Stimulated activated naive CD8-positive, alpha-beta T cell treated with anti-CD3 and anti-CD28 coated beads, Interleukin-15, Interleukin-2, amounts not matched to agents 100 ng/mL and 50 ng/mL, for 24 hours (primary cell): ENCODE measurements around the gene PEX7.
A peak's percentile ranks its signal among the peaks of the same experiment; 100 is the strongest.
"Not testable (repeated sequence)": the region's sequence is repeated elsewhere in the genome, so short reads cannot be mapped to it uniquely, and the experiment has no call there.

ENCODE experiments used
- H3K27ac Mint-ChIP-seq: one replicate; pipeline ENCODE4 v1.8.0; 2021; ENCODE audit warnings: mild to moderate bottlenecking, mixed read lengths
- H3K27me3 Mint-ChIP-seq: one replicate; pipeline ENCODE4 v1.8.0; 2021; ENCODE audit warnings: mixed read lengths
- H3K36me3 Mint-ChIP-seq: one replicate; pipeline ENCODE4 v1.8.0; 2021; ENCODE audit warnings: low read depth, mixed read lengths
- H3K4me1 Mint-ChIP-seq: one replicate; pipeline ENCODE4 v1.8.0; 2021; ENCODE audit warnings: low read depth, mixed read lengths
- H3K4me3 Mint-ChIP-seq: one replicate; pipeline ENCODE4 v1.8.0; 2021; ENCODE audit warnings: mild to moderate bottlenecking, mixed read lengths
- H3K9me3 Mint-ChIP-seq: one replicate; pipeline ENCODE4 v1.8.0; 2021; ENCODE audit warnings: mixed read lengths

PEX7 gene

GRCh38 chr6:136801581-136801980 is 20.8 kb upstream of the PEX7 start:
- H3K36me3 Mint-ChIP-seq: no peaks in the 10 kb centered on the region
- H3K27me3 Mint-ChIP-seq: peaks cover 6% of the 10 kb centered on the region
- no peak overlapping the region for H3K4me3 Mint-ChIP-seq
- H3K27ac Mint-ChIP-seq: no peak overlapping the region
- H3K9me3 Mint-ChIP-seq: no peaks in the 10 kb centered on the region
- H3K4me1 Mint-ChIP-seq: no peaks in the 10 kb centered on the region

- no peaks in the 10 kb centered on the region for H3K36me3 Mint-ChIP-seq
Measured at GRCh38 chr6:136803608-136804007, 18.8 kb upstream of the PEX7 start.

GRCh38 chr6:136809091-136809860 is 13.1 kb upstream of the PEX7 start:
- Mint-ChIP-seq H3K27ac (no peak overlapping the region), H3K36me3 (no peaks in the 10 kb centered on the region), H3K4me3 (no peak overlapping the region), H3K4me1 (peaks cover 6% of the 10 kb centered on the region), H3K27me3 (no peaks in the 10 kb centered on the region), H3K9me3 (no peaks in the 10 kb centered on the region)

More at GRCh38 chr6:136803608-136804007, 18.8 kb upstream of the PEX7 start:
- Mint-ChIP-seq H3K4me1 (no peaks in the 10 kb centered on the region), H3K27ac (no peak overlapping the region), H3K9me3 (no peaks in the 10 kb centered on the region), H3K4me3 (no peak overlapping the region), H3K27me3 (peaks cover 6% of the 10 kb centered on the region)

GRCh38 chr6:136811272-136811671 is 11.1 kb upstream of the PEX7 start:
- H3K27me3 Mint-ChIP-seq: no peaks in the 10 kb centered on the region
- no peak overlapping the region for H3K4me3 Mint-ChIP-seq
- H3K9me3 Mint-ChIP-seq: no peaks in the 10 kb centered on the region
- no peaks in the 10 kb centered on the region for H3K36me3 Mint-ChIP-seq
- peaks cover 6% of the 10 kb centered on the region for H3K4me1 Mint-ChIP-seq
- H3K27ac Mint-ChIP-seq: no peak overlapping the region

GRCh38 chr6:136812174-136812573 is 10.2 kb upstream of the PEX7 start:
- Mint-ChIP-seq H3K4me3 (no peak overlapping the region), H3K27me3 (no peaks in the 10 kb centered on the region), H3K4me1 (peaks cover 6% of the 10 kb centered on the region), H3K27ac (no peak overlapping the region), H3K9me3 (no peaks in the 10 kb centered on the region), H3K36me3 (no peaks in the 10 kb centered on the region)

- H3K4me1 Mint-ChIP-seq, H3K4me3 Mint-ChIP-seq, H3K9me3 Mint-ChIP-seq, H3K27ac Mint-ChIP-seq, H3K27me3 Mint-ChIP-seq, H3K36me3 Mint-ChIP-seq: not testable (repeated sequence)
Measured at GRCh38 chr6:136815608-136816007, 6.8 kb upstream of the PEX7 start.

- Mint-ChIP-seq H3K4me3 (no peak overlapping the region), H3K27me3 (no peaks in the 10 kb centered on the region), H3K36me3 (no peaks in the 10 kb centered on the region), H3K9me3 (no peaks in the 10 kb centered on the region), H3K4me1 (no peaks in the 10 kb centered on the region), H3K27ac (no peak overlapping the region)
Measured at GRCh38 chr6:136816656-136817055, 5.7 kb upstream of the PEX7 start.

- H3K4me1 Mint-ChIP-seq: peaks cover 12% of the 10 kb centered on the region
- peaks cover 8% of the 10 kb centered on the region for H3K36me3 Mint-ChIP-seq
- H3K4me3 Mint-ChIP-seq: no peak overlapping the region
- no peaks in the 10 kb centered on the region for H3K9me3 Mint-ChIP-seq
- H3K27ac Mint-ChIP-seq: no peak overlapping the region
- H3K27me3 Mint-ChIP-seq: no peaks in the 10 kb centered on the region
Measured at GRCh38 chr6:136820561-136820960, 1.8 kb upstream of the PEX7 start.

- Mint-ChIP-seq H3K4me1 (peaks cover 18% of the 10 kb centered on the region), H3K36me3 (peaks cover 20% of the 10 kb centered on the region), H3K9me3 (no peaks in the 10 kb centered on the region), H3K27me3 (no peaks in the 10 kb centered on the region), H3K27ac (peak overlapping the region; percentile 97), H3K4me3 (peak overlapping the region; percentile 90)
Measured at GRCh38 chr6:136822046-136822375, 381 bp upstream of the PEX7 start.

GRCh38 chr6:136823128-136823660 is 802 bp downstream of the PEX7 start:
- H3K36me3 Mint-ChIP-seq: peaks cover 27% of the 10 kb centered on the region
- H3K27ac Mint-ChIP-seq: peak overlapping the region; percentile 96
- H3K27me3 Mint-ChIP-seq: no peaks in the 10 kb centered on the region
- H3K4me3 Mint-ChIP-seq: peak overlapping the region; percentile 91
- H3K9me3 Mint-ChIP-seq: no peaks in the 10 kb centered on the region
- H3K4me1 Mint-ChIP-seq: peaks cover 18% of the 10 kb centered on the region

GRCh38 chr6:136826216-136826615 is 3.8 kb downstream of the PEX7 start:
- no peak overlapping the region for H3K4me3 Mint-ChIP-seq
- no peaks in the 10 kb centered on the region for H3K27me3 Mint-ChIP-seq
- peaks cover 18% of the 10 kb centered on the region for H3K4me1 Mint-ChIP-seq
- peaks cover 53% of the 10 kb centered on the region for H3K36me3 Mint-ChIP-seq
- no peak overlapping the region for H3K27ac Mint-ChIP-seq
- H3K9me3 Mint-ChIP-seq: peaks cover 8% of the 10 kb centered on the region

- peaks cover 62% of the 10 kb centered on the region for H3K36me3 Mint-ChIP-seq
- no peaks in the 10 kb centered on the region for H3K27me3 Mint-ChIP-seq
- H3K9me3 Mint-ChIP-seq: peaks cover 15% of the 10 kb centered on the region
- H3K4me3 Mint-ChIP-seq: no peak overlapping the region
- no peaks in the 10 kb centered on the region for H3K4me1 Mint-ChIP-seq
- H3K27ac Mint-ChIP-seq: no peak overlapping the region
Measured at GRCh38 chr6:136831873-136832562, 9.6 kb downstream of the PEX7 start.

- no peak overlapping the region for H3K4me3 Mint-ChIP-seq
- H3K9me3 Mint-ChIP-seq: no peaks in the 10 kb centered on the region
Measured at GRCh38 chr6:136840276-136841001, 18.0 kb downstream of the PEX7 start.

GRCh38 chr6:136843210-136843609 is 20.8 kb downstream of the PEX7 start:
- Mint-ChIP-seq H3K27ac (no peak overlapping the region), H3K4me3 (no peak overlapping the region), H3K4me1 (no peaks in the 10 kb centered on the region), H3K9me3 (no peaks in the 10 kb centered on the region), H3K27me3 (no peaks in the 10 kb centered on the region), H3K36me3 (peaks cover 12% of the 10 kb centered on the region)

More at GRCh38 chr6:136840276-136841001, 18.0 kb downstream of the PEX7 start:
- Mint-ChIP-seq H3K27ac (no peak overlapping the region), H3K36me3 (no peaks in the 10 kb centered on the region), H3K27me3 (no peaks in the 10 kb centered on the region), H3K4me1 (no peaks in the 10 kb centered on the region)

- H3K27me3 Mint-ChIP-seq: no peaks in the 10 kb centered on the region
- peaks cover 35% of the 10 kb centered on the region for H3K36me3 Mint-ChIP-seq
- no peaks in the 10 kb centered on the region for H3K9me3 Mint-ChIP-seq
- H3K4me1 Mint-ChIP-seq: no peaks in the 10 kb centered on the region
- no peak overlapping the region for H3K4me3 Mint-ChIP-seq
- H3K27ac Mint-ChIP-seq: no peak overlapping the region
Measured at GRCh38 chr6:136846046-136846445, 23.7 kb downstream of the PEX7 start.
